ENCODE measurements around the gene OPCML.

DNA sequence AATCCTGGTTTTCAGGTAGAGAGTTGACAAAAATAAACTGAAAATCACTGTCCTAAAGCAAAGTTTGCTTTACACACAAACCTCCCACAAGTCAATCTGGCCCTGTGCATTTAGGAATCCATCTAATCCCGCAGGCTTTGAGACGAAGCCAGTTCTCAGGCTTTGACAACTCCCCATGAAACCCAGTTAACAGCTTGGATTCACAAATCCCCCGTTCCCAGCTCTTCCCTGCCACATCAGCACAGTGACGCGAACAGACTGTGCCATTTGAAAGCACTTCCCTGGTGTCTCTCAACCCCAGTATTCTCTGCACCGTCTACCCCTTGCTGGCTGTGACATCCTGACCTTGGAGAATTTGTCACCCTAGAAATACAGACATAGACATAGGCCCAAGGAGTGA is 117.8 kb downstream of the OPCML start:
- TF ChIP-seq, protein P1, sequence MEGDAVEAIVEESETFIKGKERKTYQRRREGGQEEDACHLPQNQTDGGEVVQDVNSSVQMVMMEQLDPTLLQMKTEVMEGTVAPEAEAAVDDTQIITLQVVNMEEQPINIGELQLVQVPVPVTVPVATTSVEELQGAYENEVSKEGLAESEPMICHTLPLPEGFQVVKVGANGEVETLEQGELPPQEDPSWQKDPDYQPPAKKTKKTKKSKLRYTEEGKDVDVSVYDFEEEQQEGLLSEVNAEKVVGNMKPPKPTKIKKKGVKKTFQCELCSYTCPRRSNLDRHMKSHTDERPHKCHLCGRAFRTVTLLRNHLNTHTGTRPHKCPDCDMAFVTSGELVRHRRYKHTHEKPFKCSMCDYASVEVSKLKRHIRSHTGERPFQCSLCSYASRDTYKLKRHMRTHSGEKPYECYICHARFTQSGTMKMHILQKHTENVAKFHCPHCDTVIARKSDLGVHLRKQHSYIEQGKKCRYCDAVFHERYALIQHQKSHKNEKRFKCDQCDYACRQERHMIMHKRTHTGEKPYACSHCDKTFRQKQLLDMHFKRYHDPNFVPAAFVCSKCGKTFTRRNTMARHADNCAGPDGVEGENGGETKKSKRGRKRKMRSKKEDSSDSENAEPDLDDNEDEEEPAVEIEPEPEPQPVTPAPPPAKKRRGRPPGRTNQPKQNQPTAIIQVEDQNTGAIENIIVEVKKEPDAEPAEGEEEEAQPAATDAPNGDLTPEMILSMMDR (IDR thresholded peaks at IDR 0.05), result no peak
- no peak for TF ChIP-seq POLR2A (IDR thresholded peaks at IDR 0.05)

Data from transverse colon (tissue), 3 donors.